Measurements from ENCODE around the gene SYT14.
A peak's percentile ranks its signal among the peaks of the same experiment; 100 is the strongest.
"Not testable (repeated sequence)": the region's sequence is repeated elsewhere in the genome, so short reads cannot be mapped to it uniquely, and the experiment has no call there.

The SYT14 gene

GRCh38 chr1:209937996-209938959, at the start of gene SYT14:
TSS of gene SYT14 (plus strand) at chr1:209938217. CDS start at chr1:209938265, 48 bp downstream.
- DNase-seq: peak in 1 of 2 donors; percentile 0

- not testable (repeated sequence) for DNase-seq
These were observed 49.5 kb upstream of the SYT14 start for GRCh38 chr1:209888291-209889076.

- no peak for DNase-seq
These were observed 49.0 kb upstream of the SYT14 start for GRCh38 chr1:209889077-209889418.

- no peak for DNase-seq
These were observed 47.2 kb upstream of the SYT14 start for GRCh38 chr1:209890641-209891330.

- DNase-seq: no peak
These were observed 44.3 kb upstream of the SYT14 start for GRCh38 chr1:209893751-209894150.

GRCh38 chr1:209895709-209896108, 42.3 kb upstream of the SYT14 start:
- no peak for DNase-seq

- no peak for DNase-seq
These were observed 41.7 kb upstream of the SYT14 start for GRCh38 chr1:209896346-209896745.

- DNase-seq: not testable (repeated sequence)
These were observed 39.7 kb upstream of the SYT14 start for GRCh38 chr1:209898271-209898670.

GRCh38 chr1:209898851-209899250, 39.2 kb upstream of the SYT14 start:
- DNase-seq: not testable (repeated sequence)

GRCh38 chr1:209899948-209900347, 38.1 kb upstream of the SYT14 start:
- DNase-seq: peak; percentile 16 to 21

GRCh38 chr1:209900734-209901133, 37.3 kb upstream of the SYT14 start:
- no peak for DNase-seq

GRCh38 chr1:209901211-209901610, 36.8 kb upstream of the SYT14 start:
- no peak for DNase-seq

GRCh38 chr1:209904774-209905173, 33.2 kb upstream of the SYT14 start:
- DNase-seq: not testable (repeated sequence)

GRCh38 chr1:209911746-209912145, 26.3 kb upstream of the SYT14 start:
- DNase-seq: no peak

- DNase-seq: no peak
These were observed 25.7 kb upstream of the SYT14 start for GRCh38 chr1:209912306-209912705.

- DNase-seq: not testable (repeated sequence)
These were observed 18.4 kb upstream of the SYT14 start for GRCh38 chr1:209919637-209920036.

- no peak for DNase-seq
These were observed 17.2 kb upstream of the SYT14 start for GRCh38 chr1:209920844-209921243.

GRCh38 chr1:209924390-209924789, 13.6 kb upstream of the SYT14 start:
- DNase-seq: no peak

- DNase-seq: no peak
These were observed 12.0 kb upstream of the SYT14 start for GRCh38 chr1:209926045-209926444.

GRCh38 chr1:209927466-209927865, 10.6 kb upstream of the SYT14 start:
- no peak for DNase-seq

- no peak for DNase-seq
These were observed 8.3 kb upstream of the SYT14 start for GRCh38 chr1:209929751-209930150.

- no peak for DNase-seq
These were observed 6.9 kb upstream of the SYT14 start for GRCh38 chr1:209931141-209931540.

GRCh38 chr1:209936125-209936524, 1.9 kb upstream of the SYT14 start:
- DNase-seq: no peak
